GM12892 (cell line): ENCODE results near the gene ZNF491.

Experiments
- DNase-seq: peaks from one replicate; pipeline ENCODE4 v3.0.0; 2011; ENCODE audit not compliant: insufficient read length
- FAIRE-seq: peaks from 2 replicates; lab custom pipeline; 2011; peaks lifted over from hg19 to GRCh38; lab: Jason Lieb, UNC
- POLR2A ChIP-seq: IDR thresholded peaks from 2 replicates; pipeline ENCODE4 v1.6.1; 2011; ENCODE audit warnings: low read depth, low read length, control low read depth
- POLR2AphosphoS5 ChIP-seq: IDR thresholded peaks from 2 replicates; pipeline ENCODE4 v1.6.1; 2011; ENCODE audit warnings: low read depth, low read length, control low read depth
- TAF1 ChIP-seq: IDR thresholded peaks from 2 replicates; pipeline ENCODE4 v1.6.1; 2011; ENCODE audit warnings: low read depth, mild to moderate bottlenecking, control low read depth, low read length, borderline replicate concordance

ZNF491 gene

DNA sequence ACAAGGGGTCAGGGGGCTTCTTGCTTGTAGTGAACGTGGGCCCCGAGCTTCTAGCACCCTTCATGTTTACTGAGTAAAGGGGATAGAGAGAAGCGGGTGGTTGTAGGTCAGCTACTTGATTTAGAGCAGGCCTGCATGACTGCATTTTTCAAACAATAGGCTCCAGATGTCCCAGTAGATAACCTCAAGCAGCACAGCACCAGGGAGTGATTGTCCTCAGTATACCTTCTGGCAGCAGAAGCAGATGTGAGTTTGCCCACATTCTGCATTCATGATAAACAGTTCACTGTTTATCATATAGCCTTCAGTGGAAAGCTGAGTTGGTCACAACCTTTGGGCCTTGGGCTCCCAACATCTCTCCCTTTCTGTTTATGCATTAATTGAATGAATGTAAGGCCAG lies 55.0 kb downstream of the ZNF491 start:
- FAIRE-seq (no peak), DNase-seq (no peak)
- no peak for TF ChIP-seq TAF1
- TF ChIP-seq POLR2A, result no peak
- no peak for TF ChIP-seq POLR2AphosphoS5

DNA sequence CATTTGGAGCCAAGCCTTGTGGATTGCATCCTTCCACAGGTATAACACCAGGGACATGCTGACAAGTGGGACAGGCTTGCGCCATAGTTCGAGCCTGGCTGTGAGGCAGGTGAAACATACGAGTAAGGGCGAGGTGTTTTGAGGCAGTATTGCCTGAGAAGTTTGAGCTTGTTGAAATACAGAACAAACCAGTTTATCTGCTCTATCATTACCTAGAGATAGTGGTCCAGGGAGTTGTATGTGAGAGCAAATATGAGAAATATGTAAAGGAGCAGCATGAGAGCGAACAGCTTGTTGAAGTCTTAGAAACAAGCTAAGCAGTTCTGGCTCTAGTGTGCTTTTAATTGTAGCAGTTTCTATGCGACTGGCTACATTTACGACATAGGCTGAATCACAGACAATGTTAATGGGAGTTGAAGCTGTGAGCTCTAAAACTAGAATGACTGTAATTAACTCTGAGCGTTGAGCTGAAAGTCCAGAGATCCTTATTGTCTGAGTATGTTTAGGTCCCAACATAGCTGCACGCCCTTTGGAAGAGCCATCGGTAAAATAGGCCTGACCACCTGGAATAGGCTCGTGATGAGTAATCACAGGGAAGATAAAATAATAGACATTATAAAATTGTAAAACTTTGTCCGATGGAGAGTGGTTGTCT lies 58.4 kb downstream of the ZNF491 start:
- no peak for DNase-seq
- no peak for FAIRE-seq

More for the DNA sequence above, 58.4 kb downstream of the ZNF491 start:
- TF ChIP-seq POLR2A, result no peak
- no peak for TF ChIP-seq POLR2AphosphoS5
- TF ChIP-seq TAF1, result no peak
